Gastroesophageal sphincter (tissue), 3 donors: Measurements from ENCODE around the gene ST3GAL5.

Experiments used
- EP300 ChIP-seq: sonication (generic); formaldehyde crosslinking; IDR thresholded peaks from one replicate; pipeline ENCODE4 v1.6.1; 2017; ENCODE audit warnings: antibody characterized with exemption, mild to moderate bottlenecking
- POLR2A ChIP-seq, 2 donors: fragments of 450-650 bp; IDR thresholded peaks; one replicate each; pipeline ENCODE4 v1.6.1; 2017; ENCODE audit warnings: antibody characterized with exemption in 2 of 2, mild to moderate bottlenecking in 2 of 2, moderate library complexity in 1 of 2
- TF ChIP-seq, protein P1 (sequence below), 4 experiments: fragments of 200-600 bp in 2 of 4; fragments of 450-650 bp in 2 of 4; sonication (generic) in 1 of 4; IDR thresholded peaks; one replicate each; pipeline ENCODE4 v1.5.1; 2017 to 2019; ENCODE audit warnings: antibody characterized with exemption in 4 of 4, mild to moderate bottlenecking in 2 of 4, moderate library complexity in 2 of 4

DNA sequence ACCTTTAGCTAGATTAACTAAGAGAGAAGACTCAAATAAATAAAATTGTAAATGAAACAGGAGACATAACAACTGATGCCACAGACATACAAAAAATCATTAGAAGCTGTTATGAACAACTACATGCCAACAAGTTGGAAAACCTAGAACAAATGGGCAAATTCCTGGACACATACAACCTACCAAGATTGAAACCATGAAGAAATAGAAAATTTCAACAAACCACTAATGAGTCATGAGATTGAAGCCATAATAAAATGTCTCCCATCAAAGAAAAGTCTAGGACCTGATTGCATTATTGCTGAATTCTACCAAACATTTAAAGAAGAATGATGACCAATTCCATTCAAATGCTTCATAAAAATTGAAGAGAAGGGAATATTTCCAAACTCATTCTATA, 54.3 kb downstream of the ST3GAL5 start:
- TF ChIP-seq, protein P1, sequence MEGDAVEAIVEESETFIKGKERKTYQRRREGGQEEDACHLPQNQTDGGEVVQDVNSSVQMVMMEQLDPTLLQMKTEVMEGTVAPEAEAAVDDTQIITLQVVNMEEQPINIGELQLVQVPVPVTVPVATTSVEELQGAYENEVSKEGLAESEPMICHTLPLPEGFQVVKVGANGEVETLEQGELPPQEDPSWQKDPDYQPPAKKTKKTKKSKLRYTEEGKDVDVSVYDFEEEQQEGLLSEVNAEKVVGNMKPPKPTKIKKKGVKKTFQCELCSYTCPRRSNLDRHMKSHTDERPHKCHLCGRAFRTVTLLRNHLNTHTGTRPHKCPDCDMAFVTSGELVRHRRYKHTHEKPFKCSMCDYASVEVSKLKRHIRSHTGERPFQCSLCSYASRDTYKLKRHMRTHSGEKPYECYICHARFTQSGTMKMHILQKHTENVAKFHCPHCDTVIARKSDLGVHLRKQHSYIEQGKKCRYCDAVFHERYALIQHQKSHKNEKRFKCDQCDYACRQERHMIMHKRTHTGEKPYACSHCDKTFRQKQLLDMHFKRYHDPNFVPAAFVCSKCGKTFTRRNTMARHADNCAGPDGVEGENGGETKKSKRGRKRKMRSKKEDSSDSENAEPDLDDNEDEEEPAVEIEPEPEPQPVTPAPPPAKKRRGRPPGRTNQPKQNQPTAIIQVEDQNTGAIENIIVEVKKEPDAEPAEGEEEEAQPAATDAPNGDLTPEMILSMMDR (IDR thresholded peaks at IDR 0.05): no peak
- TF ChIP-seq EP300 (no peak), POLR2A (IDR thresholded peaks at IDR 0.05) (no peak)
